Hepatocyte (in vitro differentiated cells): ENCODE data around the gene STK33.

Experiments used
- EZH2 ChIP-seq: fragments of 200-600 bp; sonication (generic); IDR thresholded peaks from 2 replicates; pipeline ENCODE4 v1.6.1; 2016; ENCODE audit warnings: antibody characterized with exemption, mild to moderate bottlenecking, borderline replicate concordance
- EZH2phosphoT487 ChIP-seq: fragments of 200-600 bp; sonication (generic); IDR thresholded peaks from one replicate; pipeline ENCODE4 v1.6.1; 2018; ENCODE audit warnings: antibody characterized with exemption, mild to moderate bottlenecking, low read depth, moderate library complexity; ENCODE audit not compliant: unreplicated experiment, severe bottlenecking
- TF ChIP-seq, protein P1 (sequence below): fragments of 200-600 bp; sonication (generic); IDR thresholded peaks from 2 replicates; pipeline ENCODE4 v1.5.1; 2016; ENCODE audit warnings: antibody characterized with exemption, mild to moderate bottlenecking; ENCODE audit not compliant: poor library complexity

- TF ChIP-seq EZH2phosphoT487 (no peak), EZH2 (no peak)
- TF ChIP-seq, protein P1, sequence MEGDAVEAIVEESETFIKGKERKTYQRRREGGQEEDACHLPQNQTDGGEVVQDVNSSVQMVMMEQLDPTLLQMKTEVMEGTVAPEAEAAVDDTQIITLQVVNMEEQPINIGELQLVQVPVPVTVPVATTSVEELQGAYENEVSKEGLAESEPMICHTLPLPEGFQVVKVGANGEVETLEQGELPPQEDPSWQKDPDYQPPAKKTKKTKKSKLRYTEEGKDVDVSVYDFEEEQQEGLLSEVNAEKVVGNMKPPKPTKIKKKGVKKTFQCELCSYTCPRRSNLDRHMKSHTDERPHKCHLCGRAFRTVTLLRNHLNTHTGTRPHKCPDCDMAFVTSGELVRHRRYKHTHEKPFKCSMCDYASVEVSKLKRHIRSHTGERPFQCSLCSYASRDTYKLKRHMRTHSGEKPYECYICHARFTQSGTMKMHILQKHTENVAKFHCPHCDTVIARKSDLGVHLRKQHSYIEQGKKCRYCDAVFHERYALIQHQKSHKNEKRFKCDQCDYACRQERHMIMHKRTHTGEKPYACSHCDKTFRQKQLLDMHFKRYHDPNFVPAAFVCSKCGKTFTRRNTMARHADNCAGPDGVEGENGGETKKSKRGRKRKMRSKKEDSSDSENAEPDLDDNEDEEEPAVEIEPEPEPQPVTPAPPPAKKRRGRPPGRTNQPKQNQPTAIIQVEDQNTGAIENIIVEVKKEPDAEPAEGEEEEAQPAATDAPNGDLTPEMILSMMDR = no peak
Observed at GRCh38 chr11:8593935-8594909, at the start of gene STK33.
